Activated naive CD8-positive, alpha-beta T cell treated with anti-CD3 and anti-CD28 coated beads for 36 hours (primary cell): ENCODE measurements around the gene VAPA. TPM values are rescaled to one million over a fixed set of nuclear protein-coding genes. Genes with fewer than 3 reads are reported as not detected.

ENCODE experiments used
- DNase-seq: peaks from one replicate; pipeline ENCODE4 v3.0.0; 2021
- H3K27ac Mint-ChIP-seq: one replicate; pipeline ENCODE4 v1.8.0; 2022; ENCODE audit warnings: mild to moderate bottlenecking, moderate library complexity, mixed read lengths
- H3K27me3 Mint-ChIP-seq: one replicate; pipeline ENCODE4 v1.8.0; 2022; ENCODE audit warnings: mild to moderate bottlenecking, mixed read lengths
- H3K36me3 Mint-ChIP-seq: one replicate; pipeline ENCODE4 v1.8.0; 2021; ENCODE audit warnings: mild to moderate bottlenecking, mixed read lengths
- H3K4me1 Mint-ChIP-seq: one replicate; pipeline ENCODE4 v1.8.0; 2021; ENCODE audit warnings: mixed read lengths
- H3K4me3 Mint-ChIP-seq: one replicate; pipeline ENCODE4 v1.8.0; 2022; ENCODE audit warnings: mild to moderate bottlenecking, moderate library complexity, mixed read lengths
- H3K9me3 Mint-ChIP-seq: one replicate; pipeline ENCODE4 v1.8.0; 2022; ENCODE audit warnings: mixed read lengths
- total RNA-seq, 2 experiments: library from RNA; stranded (reverse); gene quantifications; one replicate each; pipeline ENCODE4 v1.2.3, GENCODE V29; 2021

Gene VAPA
- total RNA-seq, 2 experiments from 2014 or later: 157 to 172 TPM

DNA sequence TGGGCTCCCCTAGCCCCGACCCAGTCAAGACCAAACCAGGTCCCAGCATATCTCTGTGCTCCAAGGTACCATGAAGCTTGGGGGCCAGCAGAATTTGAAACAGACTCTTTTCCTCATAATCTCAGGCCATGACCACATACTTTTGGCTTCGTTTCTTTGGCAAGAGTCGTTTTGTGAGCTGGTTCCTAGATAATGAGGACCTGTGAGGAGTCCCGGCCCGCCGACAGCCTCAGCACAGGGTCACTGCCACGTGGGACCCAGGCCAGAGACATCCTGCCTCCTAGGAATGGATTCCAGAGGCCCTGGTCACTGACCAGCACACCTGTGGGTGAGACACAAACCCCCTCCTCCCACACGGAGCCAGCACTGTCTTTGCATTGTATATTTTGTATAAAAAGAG, 73.5 kb downstream of the VAPA start:
- H3K4me1 Mint-ChIP-seq: no peaks in the 10 kb centered on the region
- H3K36me3 Mint-ChIP-seq: peaks cover 2% of the 10 kb centered on the region
- DNase-seq: no peak
- H3K27ac Mint-ChIP-seq: no peak overlapping the region
- peaks cover 5% of the 10 kb centered on the region for H3K27me3 Mint-ChIP-seq
- H3K9me3 Mint-ChIP-seq: peaks cover 2% of the 10 kb centered on the region
- no peak overlapping the region for H3K4me3 Mint-ChIP-seq

DNA sequence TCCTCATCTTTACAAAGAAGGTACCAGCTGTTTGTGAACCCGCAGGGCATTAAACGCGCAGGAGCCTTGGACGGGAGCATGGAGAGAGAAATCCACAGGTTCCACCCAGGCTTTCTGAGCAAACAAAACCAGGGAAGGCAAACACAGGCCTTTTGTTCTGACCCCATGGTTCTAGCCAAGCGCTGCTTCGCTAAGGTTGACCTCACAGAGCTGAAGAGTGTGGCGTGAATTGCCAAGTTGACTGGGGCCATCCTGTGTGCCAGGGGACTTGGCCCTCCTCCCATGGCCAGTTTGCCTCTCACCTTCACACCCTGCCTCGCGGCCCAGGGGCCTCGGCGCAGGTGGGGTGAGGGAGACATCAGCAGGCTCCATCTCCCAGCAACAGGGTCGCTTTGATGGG, 74.1 kb downstream of the VAPA start:
- Mint-ChIP-seq H3K27ac (no peak overlapping the region), H3K9me3 (peaks cover 2% of the 10 kb centered on the region), H3K4me1 (no peaks in the 10 kb centered on the region), H3K27me3 (peaks cover 5% of the 10 kb centered on the region), H3K36me3 (peaks cover 2% of the 10 kb centered on the region), H3K4me3 (no peak overlapping the region)
- no peak for DNase-seq

DNA sequence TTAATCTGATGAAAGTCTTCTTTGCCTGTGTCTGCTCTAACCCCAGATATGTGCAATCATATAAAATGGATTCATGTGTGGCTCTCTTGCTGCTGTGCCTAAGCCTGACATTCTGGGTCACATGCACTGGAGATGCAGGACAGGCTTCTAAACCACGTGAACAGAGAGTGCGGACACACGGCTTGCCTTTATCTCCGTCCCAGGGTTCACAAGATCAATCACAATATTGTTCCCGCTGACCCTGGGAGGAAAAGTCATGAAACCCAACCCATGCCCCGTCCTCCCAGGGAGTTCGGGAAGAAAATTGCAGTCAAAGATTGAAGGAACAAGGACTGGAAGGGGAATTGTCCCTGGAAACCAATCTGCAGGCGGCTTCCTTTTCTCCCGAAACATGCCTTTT, 74.8 kb downstream of the VAPA start:
- Mint-ChIP-seq H3K4me1 (no peaks in the 10 kb centered on the region), H3K27me3 (peaks cover 5% of the 10 kb centered on the region), H3K36me3 (no peaks in the 10 kb centered on the region), H3K27ac (no peak overlapping the region), H3K4me3 (no peak overlapping the region), H3K9me3 (no peaks in the 10 kb centered on the region)
- DNase-seq: no peak

GRCh38 chr18:9989481-9989880, 75.7 kb downstream of the VAPA start:
- Mint-ChIP-seq H3K4me3 (no peak overlapping the region), H3K9me3 (no peaks in the 10 kb centered on the region), H3K4me1 (no peaks in the 10 kb centered on the region), H3K27me3 (peaks cover 5% of the 10 kb centered on the region), H3K27ac (no peak overlapping the region), H3K36me3 (no peaks in the 10 kb centered on the region)
- DNase-seq: no peak

GRCh38 chr18:9991011-9992000, 77.5 kb downstream of the VAPA start:
- Mint-ChIP-seq H3K36me3 (no peaks in the 10 kb centered on the region), H3K9me3 (no peaks in the 10 kb centered on the region), H3K4me1 (no peaks in the 10 kb centered on the region), H3K27me3 (peaks cover 5% of the 10 kb centered on the region), H3K27ac (no peak overlapping the region), H3K4me3 (no peak overlapping the region)
- DNase-seq: no peak

GRCh38 chr18:9992300-9992972, 78.6 kb downstream of the VAPA start:
- Mint-ChIP-seq H3K27ac (no peak overlapping the region), H3K36me3 (no peaks in the 10 kb centered on the region), H3K27me3 (peaks cover 5% of the 10 kb centered on the region), H3K4me1 (no peaks in the 10 kb centered on the region), H3K9me3 (peaks cover 4% of the 10 kb centered on the region), H3K4me3 (no peak overlapping the region)
- no peak for DNase-seq

- no peaks in the 10 kb centered on the region for H3K4me1 Mint-ChIP-seq
- H3K27ac Mint-ChIP-seq: no peak overlapping the region
- H3K9me3 Mint-ChIP-seq: peaks cover 7% of the 10 kb centered on the region
- H3K36me3 Mint-ChIP-seq: no peaks in the 10 kb centered on the region
- H3K4me3 Mint-ChIP-seq: no peak overlapping the region
- peaks cover 5% of the 10 kb centered on the region for H3K27me3 Mint-ChIP-seq
- no peak for DNase-seq
Observed at GRCh38 chr18:9992973-9993520, 79.2 kb downstream of the VAPA start.

DNA sequence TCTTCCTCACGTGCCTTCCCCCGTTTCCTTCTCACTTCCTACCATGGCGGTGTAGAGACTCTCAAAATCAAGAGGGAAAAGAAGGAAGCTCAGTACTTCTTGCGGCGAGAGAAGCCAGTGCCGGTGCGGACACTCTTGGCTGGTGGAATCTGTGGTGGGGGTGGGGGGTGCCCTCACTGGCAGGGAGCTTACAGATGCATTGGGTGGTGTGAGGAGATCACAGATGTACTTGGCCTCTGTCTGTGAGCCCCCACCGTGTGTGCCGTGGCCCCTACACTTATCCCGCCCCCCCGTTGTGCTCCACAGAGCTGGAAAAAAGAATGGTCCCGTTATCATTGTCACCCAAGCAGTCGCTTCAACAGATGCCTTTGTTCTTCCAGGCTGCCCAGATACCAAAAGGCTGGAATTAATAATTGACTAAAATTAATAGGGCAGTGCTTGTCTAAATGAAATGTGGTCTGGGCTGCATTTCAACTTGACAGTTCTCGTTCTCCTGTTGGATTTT, 79.8 kb downstream of the VAPA start:
- H3K36me3 Mint-ChIP-seq: no peaks in the 10 kb centered on the region
- H3K9me3 Mint-ChIP-seq: peaks cover 10% of the 10 kb centered on the region
- DNase-seq: no peak
- peaks cover 8% of the 10 kb centered on the region for H3K27me3 Mint-ChIP-seq
- H3K4me1 Mint-ChIP-seq: no peaks in the 10 kb centered on the region
- no peak overlapping the region for H3K4me3 Mint-ChIP-seq
- H3K27ac Mint-ChIP-seq: no peak overlapping the region

- Mint-ChIP-seq H3K4me3 (no peak overlapping the region), H3K36me3 (no peaks in the 10 kb centered on the region), H3K4me1 (no peaks in the 10 kb centered on the region), H3K9me3 (peaks cover 10% of the 10 kb centered on the region), H3K27me3 (peaks cover 8% of the 10 kb centered on the region), H3K27ac (no peak overlapping the region)
- no peak for DNase-seq
Observed at GRCh38 chr18:9994026-9994570, 80.3 kb downstream of the VAPA start.

GRCh38 chr18:9994701-9995235, 81.0 kb downstream of the VAPA start:
- H3K4me1 Mint-ChIP-seq: no peaks in the 10 kb centered on the region
- no peak overlapping the region for H3K4me3 Mint-ChIP-seq
- no peak for DNase-seq
- no peaks in the 10 kb centered on the region for H3K36me3 Mint-ChIP-seq
- H3K27ac Mint-ChIP-seq: no peak overlapping the region
- peaks cover 15% of the 10 kb centered on the region for H3K9me3 Mint-ChIP-seq
- peaks cover 8% of the 10 kb centered on the region for H3K27me3 Mint-ChIP-seq

- DNase-seq: no peak
- no peaks in the 10 kb centered on the region for H3K4me1 Mint-ChIP-seq
- peaks cover 8% of the 10 kb centered on the region for H3K27me3 Mint-ChIP-seq
- H3K9me3 Mint-ChIP-seq: peaks cover 19% of the 10 kb centered on the region
- no peak overlapping the region for H3K27ac Mint-ChIP-seq
- peaks cover 3% of the 10 kb centered on the region for H3K36me3 Mint-ChIP-seq
- no peak overlapping the region for H3K4me3 Mint-ChIP-seq
Observed at GRCh38 chr18:9995631-9996030, 81.8 kb downstream of the VAPA start.

- H3K36me3 Mint-ChIP-seq: peaks cover 3% of the 10 kb centered on the region
- DNase-seq: no peak
- peaks cover 19% of the 10 kb centered on the region for H3K9me3 Mint-ChIP-seq
- H3K27me3 Mint-ChIP-seq: peaks cover 8% of the 10 kb centered on the region
- no peaks in the 10 kb centered on the region for H3K4me1 Mint-ChIP-seq
- H3K4me3 Mint-ChIP-seq: no peak overlapping the region
- H3K27ac Mint-ChIP-seq: no peak overlapping the region
Observed at GRCh38 chr18:9996094-9996493, 82.3 kb downstream of the VAPA start.

DNA sequence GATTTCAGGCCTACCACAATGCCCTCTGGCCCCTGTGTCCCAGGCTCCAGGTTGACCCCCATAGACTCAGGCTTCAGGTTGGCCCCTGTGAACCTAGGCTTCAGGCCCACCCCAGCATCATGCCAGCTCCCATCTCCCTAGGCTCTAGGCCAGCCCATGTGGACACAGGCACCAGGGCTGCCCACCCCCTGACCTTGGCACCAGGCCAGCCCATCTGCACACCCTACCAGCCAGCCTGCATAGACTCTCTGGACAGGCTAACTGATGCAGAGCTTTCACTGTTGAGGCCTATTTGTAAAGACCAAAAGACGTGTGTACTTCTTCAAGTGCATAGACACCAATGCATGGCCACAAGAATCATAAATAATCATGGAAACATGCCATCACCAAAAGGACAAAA, 83.9 kb downstream of the VAPA start:
- peaks cover 19% of the 10 kb centered on the region for H3K9me3 Mint-ChIP-seq
- DNase-seq: no peak
- H3K27me3 Mint-ChIP-seq: peaks cover 3% of the 10 kb centered on the region
- H3K4me1 Mint-ChIP-seq: no peaks in the 10 kb centered on the region
- H3K27ac Mint-ChIP-seq: no peak overlapping the region
- H3K36me3 Mint-ChIP-seq: peaks cover 3% of the 10 kb centered on the region
- no peak overlapping the region for H3K4me3 Mint-ChIP-seq

GRCh38 chr18:9998330-9998729, 84.5 kb downstream of the VAPA start:
- Mint-ChIP-seq H3K4me3 (no peak overlapping the region), H3K9me3 (peaks cover 19% of the 10 kb centered on the region), H3K4me1 (no peaks in the 10 kb centered on the region), H3K27ac (no peak overlapping the region), H3K36me3 (peaks cover 3% of the 10 kb centered on the region), H3K27me3 (peaks cover 3% of the 10 kb centered on the region)
- no peak for DNase-seq

- H3K36me3 Mint-ChIP-seq: peaks cover 3% of the 10 kb centered on the region
- peaks cover 6% of the 10 kb centered on the region for H3K27me3 Mint-ChIP-seq
- H3K27ac Mint-ChIP-seq: no peak overlapping the region
- H3K4me3 Mint-ChIP-seq: no peak overlapping the region
- peaks cover 16% of the 10 kb centered on the region for H3K9me3 Mint-ChIP-seq
- DNase-seq: no peak
- H3K4me1 Mint-ChIP-seq: no peaks in the 10 kb centered on the region
Observed at GRCh38 chr18:10002280-10002679, 88.5 kb downstream of the VAPA start.
